HepG2 (cell line): ENCODE data around the gene ZC3H4. TPM values are rescaled to one million over a fixed set of nuclear protein-coding genes. Genes with fewer than 3 reads are reported as not detected.

Experiments used
- ARID5B ChIP-seq: IDR thresholded peaks from 2 replicates; pipeline ENCODE4 v1.4.0; 2020; ENCODE audit warnings: mild to moderate bottlenecking, missing genetic modification reagents
- ATF7 ChIP-seq, 2 experiments: fragments of 450-650 bp in 1 of 2; sonication (generic) in 1 of 2; formaldehyde crosslinking in 1 of 2; IDR thresholded peaks; 2 replicates each; pipeline versions ENCODE4 v1.4.0 to v1.6.1; 2016 to 2020; ENCODE audit warnings: antibody characterized with exemption in 1 of 2, mild to moderate bottlenecking in 1 of 2, missing genetic modification reagents in 1 of 2
- BCL3 ChIP-seq: sonication (generic); formaldehyde crosslinking; IDR thresholded peaks from 2 replicates; pipeline ENCODE4 v1.5.1; 2020; ENCODE audit warnings: mild to moderate bottlenecking, missing genetic modification reagents, moderate library complexity
- CBX2 ChIP-seq, 2 experiments: fragments of 200-600 bp in 1 of 2; sonication (generic); formaldehyde crosslinking in 1 of 2; IDR thresholded peaks; 2 replicates each; pipeline versions ENCODE4 v1.7.0 to v1.8.1; 2018 to 2022; ENCODE audit warnings: low read depth in 2 of 2, low read length in 1 of 2, mild to moderate bottlenecking in 1 of 2, missing genetic modification reagents in 1 of 2
- FOXO4 ChIP-seq: sonication (generic); formaldehyde crosslinking; conservative IDR thresholded peaks from 2 replicates; pipeline ENCODE4 v1.8.1; 2023; ENCODE audit warnings: missing genetic modification reagents
- GTF3A ChIP-seq: sonication (generic); formaldehyde crosslinking; conservative IDR thresholded peaks from 2 replicates; pipeline ENCODE4 v1.4.0; 2020; ENCODE audit warnings: mild to moderate bottlenecking, missing genetic modification reagents
- IKZF1 ChIP-seq: fragments of 450-650 bp; IDR thresholded peaks from 2 replicates; pipeline ENCODE4 v1.7.1; 2016
- MIER2 ChIP-seq: IDR thresholded peaks from 2 replicates; pipeline ENCODE4 v1.6.1; 2016; ENCODE audit warnings: missing biosample characterization, missing genetic modification reagents
- NR2F1 ChIP-seq, 2 experiments: fragments of 450-650 bp in 1 of 2; formaldehyde crosslinking in 1 of 2; IDR thresholded peaks; 2 replicates each; pipeline versions ENCODE4 v1.5.0 to v1.6.1; 2016 to 2020; ENCODE audit warnings: mild to moderate bottlenecking in 1 of 2, missing compliant biosample characterization in 1 of 2, missing genetic modification reagents in 1 of 2, moderate library complexity in 1 of 2
- POGK ChIP-seq: sonication (generic); formaldehyde crosslinking; conservative IDR thresholded peaks from 2 replicates; pipeline ENCODE4 v1.8.0; 2022; ENCODE audit warnings: mild to moderate bottlenecking, moderate library complexity, missing genetic modification reagents
- RARA ChIP-seq: IDR thresholded peaks from 2 replicates; pipeline ENCODE4 v1.6.1; 2016; ENCODE audit warnings: missing genetic modification reagents, missing compliant biosample characterization
- SRSF1 ChIP-seq: fragments of 200-400 bp; formaldehyde crosslinking; optimal IDR thresholded peaks from 2 replicates; pipeline ENCODE3; 2017; ENCODE audit warnings: mild to moderate bottlenecking, low read depth, low read length, moderate library complexity
- TARDBP ChIP-seq: sonication (generic); formaldehyde crosslinking; IDR thresholded peaks from 2 replicates; pipeline ENCODE4 v1.8.0; 2022; ENCODE audit warnings: mild to moderate bottlenecking, missing genetic modification reagents
- TCF7 ChIP-seq: sonication (generic); IDR thresholded peaks from 2 replicates; pipeline ENCODE4 v1.6.1; 2016; ENCODE audit warnings: antibody characterized with exemption, low read depth
- ZBTB38 ChIP-seq: sonication (generic); formaldehyde crosslinking; IDR thresholded peaks from 2 replicates; pipeline ENCODE4 v1.5.1; 2020; ENCODE audit warnings: mild to moderate bottlenecking, missing genetic modification reagents
- ZNF432 ChIP-seq: sonication (generic); formaldehyde crosslinking; IDR thresholded peaks from 2 replicates; pipeline ENCODE4 v1.5.0; 2020; ENCODE audit warnings: missing genetic modification reagents, mild to moderate bottlenecking, borderline replicate concordance
- ZNF557 ChIP-seq: sonication (generic); formaldehyde crosslinking; IDR thresholded peaks from 2 replicates; pipeline ENCODE4 v1.4.0; 2020; ENCODE audit warnings: missing genetic modification reagents
- ZNF562 ChIP-seq: sonication (generic); formaldehyde crosslinking; IDR thresholded peaks from 2 replicates; pipeline ENCODE4 v1.8.0; 2022; ENCODE audit warnings: missing genetic modification reagents, borderline replicate concordance
- ZNF670 ChIP-seq: sonication (generic); formaldehyde crosslinking; IDR thresholded peaks from 2 replicates; pipeline ENCODE4 v1.8.0; 2022; ENCODE audit warnings: mild to moderate bottlenecking, missing genetic modification reagents, borderline replicate concordance
- ZNF768 ChIP-seq: sonication (generic); formaldehyde crosslinking; IDR thresholded peaks from 2 replicates; pipeline ENCODE4 v1.4.0; 2020; ENCODE audit warnings: missing genetic modification reagents
- polyA plus RNA-seq, 8 experiments: library from polyadenylated mRNA; depleted of rRNA in 3 of 8; stranded (reverse) in 7 of 8; unstranded in 1 of 8; fragments of >200 nt; fragmentation: Illumina TruSeq in 4 of 8; extraction: Trizol in 4 of 8; gene quantifications; 2 replicates each; pipeline versions ENCODE4 v1.2.1 to v1.2.3, GENCODE V29; 2011 to 2016; ENCODE audit warnings: low read depth in 4 of 8, missing spikeins in 1 of 8, mixed read lengths in 1 of 8; ENCODE audit not compliant: insufficient read depth in 1 of 8
- total RNA-seq, 5 experiments: library from RNA; depleted of rRNA; stranded (reverse); fragments of >200 nt; fragmentation: Illumina TruSeq; extraction: Trizol; gene quantifications; 2 replicates each; pipeline ENCODE4 v1.2.3, GENCODE V29; 2016; ENCODE audit warnings: low read depth in 1 of 5

ZC3H4 gene
- total and polyA plus RNA-seq, 2 of the 13 experiments (the other 11 are each of a cell fraction or from before 2014, with no cell fraction given), result 1.8 to 10.7 TPM

DNA sequence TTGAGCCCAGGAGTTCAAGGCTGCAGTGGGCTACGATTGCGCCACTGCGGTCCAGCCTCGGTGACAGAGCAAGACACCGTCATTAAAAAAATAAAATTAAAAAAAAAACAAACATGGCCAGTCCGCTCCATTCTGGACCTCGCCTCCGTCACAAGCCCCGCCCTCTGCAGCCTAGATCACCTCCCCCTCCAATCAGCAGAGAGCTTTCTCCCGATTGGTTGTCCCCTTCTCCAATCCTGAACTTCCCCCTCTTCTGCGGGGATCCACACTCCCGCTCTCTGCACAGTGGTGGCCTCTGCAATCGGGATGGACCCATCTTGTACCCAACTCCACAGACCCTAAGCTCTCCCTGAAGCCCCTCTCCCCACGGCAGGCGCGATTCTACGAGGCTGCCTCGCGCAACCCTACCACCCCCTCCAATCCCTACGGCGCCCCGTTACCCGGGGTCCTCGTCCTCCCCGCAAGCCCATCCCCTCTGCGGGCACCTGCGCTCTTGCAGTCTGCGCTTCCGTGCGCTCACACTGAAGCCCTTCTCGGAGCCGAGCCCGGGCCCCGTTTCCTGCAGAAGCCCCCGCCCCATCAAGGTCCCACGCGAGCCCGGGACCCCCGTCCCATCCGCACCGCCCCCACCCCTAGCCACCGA, 65.7 kb downstream of the ZC3H4 start (continued):
- TF ChIP-seq GTF3A (CRISPR knock-in tag), result no peak
- no peak; the same call in 1 of the 2 replicates for TF ChIP-seq POGK (CRISPR knock-in tag)
- no peak for TF ChIP-seq CBX2 (IDR thresholded peaks at IDR 0.05; ENCODE audit: low read depth, low read length)
- TF ChIP-seq CBX2 (CRISPR knock-in tag; IDR thresholded peaks at IDR 0.05; ENCODE audit: low read depth), result no peak
- TF ChIP-seq ATF7 (IDR thresholded peaks at IDR 0.05), result no peak
- TF ChIP-seq ATF7 (CRISPR knock-in tag; IDR thresholded peaks at IDR 0.05), result no peak
- TF ChIP-seq ZNF768 (CRISPR knock-in tag), result no peak
- no peak for TF ChIP-seq FOXO4 (CRISPR knock-in tag)
- TF ChIP-seq IKZF1, result no peak
- TF ChIP-seq ZBTB38 (CRISPR knock-in tag), result no peak
- TF ChIP-seq ZNF557 (CRISPR knock-in tag), result no peak
- TF ChIP-seq ZNF670 (CRISPR knock-in tag), result no peak
- no peak for TF ChIP-seq NR2F1 (CRISPR knock-in tag; IDR thresholded peaks at IDR 0.05)
- TF ChIP-seq SRSF1, result no peak
- TF ChIP-seq MIER2, result no peak
- TF ChIP-seq TCF7, result no peak
- no peak for TF ChIP-seq BCL3 (CRISPR knock-in tag)
- TF ChIP-seq ZNF432 (CRISPR knock-in tag), result no peak
- no peak for TF ChIP-seq ARID5B (CRISPR knock-in tag)
- TF ChIP-seq RARA (CRISPR knock-in tag), result no peak
- TF ChIP-seq ZNF562 (CRISPR knock-in tag), result no peak
- TF ChIP-seq TARDBP (CRISPR knock-in tag), result peak; percentile 50; the same call in 1 of the 2 replicates
